Peyer's patch (tissue), 4 donors: Measurements from ENCODE around the gene MCRIP2.

Experiments
- POLR2A ChIP-seq, 2 donors: fragments of 450-650 bp; IDR thresholded peaks; one replicate each; pipeline ENCODE4 v1.5.1; 2017; ENCODE audit warnings: antibody characterized with exemption in 2 of 2, mild to moderate bottlenecking in 2 of 2, moderate library complexity in 2 of 2
- TF ChIP-seq, protein P1 (sequence below), 6 experiments: fragments of 450-650 bp in 4 of 6; fragments of 200-600 bp in 2 of 6; sonication (generic) in 1 of 6; IDR thresholded peaks; one replicate each; pipeline ENCODE4 v1.5.1; 2017 to 2019; ENCODE audit warnings: antibody characterized with exemption in 6 of 6, mild to moderate bottlenecking in 3 of 6, moderate library complexity in 1 of 6

DNA sequence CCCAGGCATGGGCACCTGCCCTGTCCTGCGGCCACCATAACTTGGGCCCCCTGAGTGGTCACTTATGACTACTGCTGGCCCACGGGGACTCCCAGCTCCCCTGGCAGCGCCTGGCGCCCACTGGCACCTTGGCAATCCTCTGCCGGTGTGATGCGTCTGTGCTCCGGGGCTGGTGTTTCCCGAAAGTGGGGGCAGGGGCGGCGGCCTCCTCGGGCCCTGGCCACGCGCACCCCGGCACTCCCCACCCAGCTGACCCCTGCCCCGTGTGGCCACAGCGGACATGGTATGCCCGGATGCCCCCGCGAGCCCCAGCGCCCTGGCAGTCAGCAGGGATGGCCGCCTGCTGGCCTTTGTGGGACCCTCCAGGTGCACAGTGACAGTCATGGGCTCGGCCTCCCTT is 15.9 kb downstream of the MCRIP2 start:
- TF ChIP-seq, protein P1, sequence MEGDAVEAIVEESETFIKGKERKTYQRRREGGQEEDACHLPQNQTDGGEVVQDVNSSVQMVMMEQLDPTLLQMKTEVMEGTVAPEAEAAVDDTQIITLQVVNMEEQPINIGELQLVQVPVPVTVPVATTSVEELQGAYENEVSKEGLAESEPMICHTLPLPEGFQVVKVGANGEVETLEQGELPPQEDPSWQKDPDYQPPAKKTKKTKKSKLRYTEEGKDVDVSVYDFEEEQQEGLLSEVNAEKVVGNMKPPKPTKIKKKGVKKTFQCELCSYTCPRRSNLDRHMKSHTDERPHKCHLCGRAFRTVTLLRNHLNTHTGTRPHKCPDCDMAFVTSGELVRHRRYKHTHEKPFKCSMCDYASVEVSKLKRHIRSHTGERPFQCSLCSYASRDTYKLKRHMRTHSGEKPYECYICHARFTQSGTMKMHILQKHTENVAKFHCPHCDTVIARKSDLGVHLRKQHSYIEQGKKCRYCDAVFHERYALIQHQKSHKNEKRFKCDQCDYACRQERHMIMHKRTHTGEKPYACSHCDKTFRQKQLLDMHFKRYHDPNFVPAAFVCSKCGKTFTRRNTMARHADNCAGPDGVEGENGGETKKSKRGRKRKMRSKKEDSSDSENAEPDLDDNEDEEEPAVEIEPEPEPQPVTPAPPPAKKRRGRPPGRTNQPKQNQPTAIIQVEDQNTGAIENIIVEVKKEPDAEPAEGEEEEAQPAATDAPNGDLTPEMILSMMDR (IDR thresholded peaks at IDR 0.05), result no peak
- TF ChIP-seq POLR2A (IDR thresholded peaks at IDR 0.05), result no peak
